Measurements from ENCODE around the gene PLA2G2F.

The PLA2G2F gene

DNA sequence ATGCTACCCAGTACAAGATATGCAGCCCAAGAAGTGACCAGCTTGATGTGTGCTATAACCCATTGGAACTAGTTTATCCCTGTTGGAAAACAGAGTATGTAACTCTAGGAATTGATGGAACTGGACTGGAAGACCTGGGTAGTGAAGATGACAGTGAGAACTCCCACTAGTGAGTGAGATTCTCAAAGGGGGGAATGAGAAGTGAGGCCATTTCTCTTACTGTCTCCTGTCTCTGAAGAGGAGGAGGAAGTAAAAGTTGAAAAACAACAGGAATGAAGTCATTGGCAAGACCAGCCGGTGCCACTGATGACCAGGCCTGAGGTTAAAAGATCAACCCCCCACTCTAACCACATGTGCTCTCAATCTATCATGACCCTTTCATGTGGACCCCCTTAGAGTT is 20.9 kb downstream of the PLA2G2F start:
- no peak for TF ChIP-seq ZNF274 (IDR thresholded peaks at IDR 0.05; ENCODE audit: low read depth, low read length)
- no peak overlapping the region for H3K4me3 ChIP-seq (ENCODE audit: low read length)

DNA sequence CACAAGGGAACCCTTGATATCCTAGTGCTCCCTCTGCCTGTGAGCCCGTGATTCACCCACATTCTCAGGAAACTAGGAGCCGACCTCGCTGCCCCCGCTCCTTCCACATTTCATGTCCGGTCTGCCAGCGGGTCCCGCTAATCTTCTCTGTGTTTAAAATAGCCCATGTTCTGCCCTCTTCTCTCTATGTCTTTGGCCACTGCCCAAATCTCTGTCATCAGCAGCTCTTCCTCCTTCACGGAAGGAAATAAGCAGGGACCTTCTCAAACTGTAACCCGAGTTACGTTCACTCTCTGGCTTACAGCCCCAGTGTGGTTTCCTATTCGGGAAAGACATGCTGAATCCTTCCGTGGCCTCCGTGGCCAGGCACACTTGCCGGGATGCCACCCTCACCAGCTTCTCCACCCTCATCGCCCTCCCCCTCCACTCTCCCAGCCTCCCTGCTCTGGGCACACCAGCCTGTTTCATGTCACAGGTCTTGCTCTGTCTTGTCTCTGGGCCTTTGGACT is 25.6 kb downstream of the PLA2G2F start:
- TF ChIP-seq ZNF274 (IDR thresholded peaks at IDR 0.05; ENCODE audit: low read depth, low read length) = no peak
- H3K4me3 ChIP-seq (ENCODE audit: low read length) = no peak overlapping the region

DNA sequence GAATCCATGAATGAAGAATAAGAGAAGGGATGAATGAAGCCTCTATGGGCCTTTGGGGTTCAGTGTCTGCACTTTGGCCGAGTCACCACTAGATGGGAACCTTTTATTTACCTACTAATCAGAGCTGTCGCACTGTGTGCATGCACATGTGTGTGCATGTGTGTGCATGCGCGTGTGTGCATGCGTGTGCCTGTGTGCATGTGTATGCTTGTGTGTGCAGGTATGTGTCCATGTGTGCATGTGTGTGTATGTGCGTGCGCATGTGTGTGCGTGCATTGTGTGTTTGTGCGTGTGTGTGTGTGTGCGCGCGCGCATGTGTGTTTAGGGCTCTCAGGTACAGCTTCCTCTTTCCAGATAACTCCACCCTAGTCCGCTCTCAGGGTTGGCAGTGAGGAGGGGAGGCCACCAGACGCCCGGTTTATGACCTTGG is 26.4 kb downstream of the PLA2G2F start:
- TF ChIP-seq ZNF274 (IDR thresholded peaks at IDR 0.05; ENCODE audit: low read depth, low read length) = no peak
- no peak overlapping the region for H3K4me3 ChIP-seq (ENCODE audit: low read length)

DNA sequence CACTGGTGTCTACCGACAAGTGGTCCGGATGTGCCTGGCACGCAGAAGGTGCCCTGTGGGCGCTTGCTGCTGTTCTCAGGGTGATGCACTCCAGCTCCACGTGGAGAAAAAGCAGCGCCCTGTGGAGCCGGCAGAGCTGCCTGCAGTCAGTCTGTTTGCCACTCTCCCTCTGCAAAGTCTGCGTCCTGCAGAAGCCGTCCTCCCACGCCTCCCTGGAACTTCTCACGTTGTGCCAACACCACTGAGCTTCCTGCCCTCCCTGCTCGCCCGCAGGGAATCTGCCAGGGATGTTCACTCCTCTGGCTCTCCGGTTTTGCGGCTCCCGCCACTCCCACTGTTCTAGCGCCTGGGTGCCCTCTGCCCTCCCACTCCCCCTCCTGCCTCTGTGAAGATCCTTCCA is 26.9 kb downstream of the PLA2G2F start:
- no peak for TF ChIP-seq ZNF274 (IDR thresholded peaks at IDR 0.05; ENCODE audit: low read depth, low read length)
- H3K4me3 ChIP-seq (ENCODE audit: low read length) = no peak overlapping the region

DNA sequence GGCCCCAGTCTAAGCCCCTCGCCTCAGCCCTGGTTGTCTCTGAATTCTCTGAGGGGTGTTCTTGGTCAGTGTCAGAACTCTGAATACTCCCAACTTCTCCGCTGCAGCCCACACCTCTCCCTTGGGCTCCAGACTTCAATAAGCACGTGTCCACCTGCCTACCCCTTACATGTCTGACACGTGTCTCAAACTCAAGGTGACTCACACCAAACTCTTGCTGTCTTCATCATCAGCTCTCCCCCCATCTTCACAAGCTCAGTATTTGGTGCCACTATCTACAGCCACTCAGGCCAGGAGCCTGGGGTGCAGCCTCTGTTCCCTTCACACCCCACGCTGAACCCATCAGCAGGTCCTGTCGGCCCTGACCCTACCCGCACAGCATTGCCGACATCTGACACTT is 28.0 kb downstream of the PLA2G2F start:
- TF ChIP-seq ZNF274 (IDR thresholded peaks at IDR 0.05; ENCODE audit: low read depth, low read length) = no peak
- no peak overlapping the region for H3K4me3 ChIP-seq (ENCODE audit: low read length)

DNA sequence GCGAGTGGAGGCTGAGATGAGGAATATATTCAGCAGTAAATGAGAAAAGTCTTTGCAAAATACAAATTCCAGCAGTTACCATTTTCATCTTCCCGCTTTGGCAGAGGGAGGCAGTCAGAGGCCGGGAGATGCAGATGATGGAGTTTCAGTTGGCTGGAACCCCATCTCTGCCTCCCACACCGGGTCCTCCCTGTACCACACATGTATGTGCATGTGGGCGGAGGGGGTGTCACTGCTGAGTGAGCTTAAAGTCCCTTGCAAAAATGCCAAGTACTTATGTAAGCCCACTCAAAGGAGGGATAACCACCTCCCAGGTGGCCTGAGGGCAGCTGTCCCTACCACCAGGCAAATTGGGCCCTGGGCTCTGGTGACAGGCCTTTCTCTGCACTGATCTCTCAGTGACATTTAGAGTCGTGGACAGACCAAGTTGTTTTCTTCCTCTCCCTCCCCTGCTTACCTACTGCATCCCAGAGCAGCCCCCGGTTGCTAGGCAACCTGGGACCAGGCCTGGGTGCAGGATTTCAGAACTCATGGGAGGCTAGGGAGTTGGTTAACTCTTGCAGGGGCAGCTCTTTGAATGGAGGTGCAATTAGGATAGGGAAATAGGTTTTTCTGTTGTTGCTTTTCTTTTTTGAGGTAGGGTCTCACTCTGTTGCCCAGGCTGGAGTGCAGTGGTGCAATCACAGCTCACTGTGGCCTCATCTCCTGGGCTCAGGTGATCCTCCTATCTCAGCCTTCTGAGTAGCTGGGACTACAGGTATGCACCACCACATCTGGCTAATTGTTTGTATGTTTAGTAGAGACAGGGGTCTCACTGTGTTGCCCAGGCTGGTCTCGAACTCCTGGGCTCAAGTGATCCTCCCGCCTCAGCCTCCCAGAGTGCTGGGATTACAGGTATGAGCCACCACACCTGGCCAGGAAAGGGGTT is 29.7 kb downstream of the PLA2G2F start:
- TF ChIP-seq ZNF274 (IDR thresholded peaks at IDR 0.05; ENCODE audit: low read depth, low read length) = no peak
- H3K4me3 ChIP-seq (ENCODE audit: low read length) = no peak overlapping the region

DNA sequence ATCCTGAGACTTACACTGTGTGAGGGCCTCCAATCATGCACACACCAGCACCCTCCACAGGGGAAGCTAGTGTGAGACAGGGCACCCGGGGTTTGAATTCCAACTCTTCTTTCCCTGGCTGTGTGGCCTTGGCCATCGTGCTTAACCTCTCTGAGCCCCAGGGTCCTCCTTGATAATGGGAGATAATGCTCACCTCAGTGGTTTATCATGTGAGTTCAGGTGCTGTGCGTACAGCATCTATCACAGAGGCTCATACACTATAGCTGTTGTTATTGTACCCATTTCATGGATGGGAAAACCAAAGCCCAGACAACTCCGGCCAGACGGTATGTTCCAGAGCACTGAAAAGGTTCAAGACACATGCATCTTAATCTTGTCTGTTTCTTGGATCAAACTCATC is 30.8 kb downstream of the PLA2G2F start:
- H3K4me3 ChIP-seq (ENCODE audit: low read length) = no peak overlapping the region
- TF ChIP-seq ZNF274 (IDR thresholded peaks at IDR 0.05; ENCODE audit: low read depth, low read length) = no peak

DNA sequence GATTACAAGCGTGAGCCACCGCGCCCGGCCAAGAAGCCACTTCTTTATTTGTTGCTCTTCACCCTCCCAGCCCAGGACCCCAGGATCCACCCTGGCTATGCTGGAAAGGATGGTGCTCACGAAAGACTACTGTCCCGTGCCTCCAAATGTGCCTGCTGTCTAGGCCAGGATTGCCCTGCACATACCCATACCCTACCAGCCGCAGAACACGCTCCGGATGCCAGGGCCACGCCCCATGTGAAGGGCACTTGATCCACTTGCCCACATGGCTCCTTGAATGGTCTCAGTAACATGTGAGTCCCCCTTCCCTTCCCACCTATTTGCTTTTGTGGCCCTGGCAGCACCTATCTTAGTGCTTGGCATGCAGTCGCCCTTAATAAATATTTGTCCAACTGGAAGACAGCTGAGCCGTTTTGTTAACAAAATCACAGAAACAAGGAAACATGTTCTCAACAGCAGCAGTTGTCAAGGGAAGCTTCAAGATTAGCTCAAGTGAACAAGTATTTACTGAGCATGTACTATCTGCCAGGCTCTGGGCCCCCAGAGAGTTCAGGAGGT is 33.0 kb downstream of the PLA2G2F start:
- no peak for TF ChIP-seq ZNF274 (IDR thresholded peaks at IDR 0.05; ENCODE audit: low read depth, low read length)
- no peak overlapping the region for H3K4me3 ChIP-seq (ENCODE audit: low read length)

DNA sequence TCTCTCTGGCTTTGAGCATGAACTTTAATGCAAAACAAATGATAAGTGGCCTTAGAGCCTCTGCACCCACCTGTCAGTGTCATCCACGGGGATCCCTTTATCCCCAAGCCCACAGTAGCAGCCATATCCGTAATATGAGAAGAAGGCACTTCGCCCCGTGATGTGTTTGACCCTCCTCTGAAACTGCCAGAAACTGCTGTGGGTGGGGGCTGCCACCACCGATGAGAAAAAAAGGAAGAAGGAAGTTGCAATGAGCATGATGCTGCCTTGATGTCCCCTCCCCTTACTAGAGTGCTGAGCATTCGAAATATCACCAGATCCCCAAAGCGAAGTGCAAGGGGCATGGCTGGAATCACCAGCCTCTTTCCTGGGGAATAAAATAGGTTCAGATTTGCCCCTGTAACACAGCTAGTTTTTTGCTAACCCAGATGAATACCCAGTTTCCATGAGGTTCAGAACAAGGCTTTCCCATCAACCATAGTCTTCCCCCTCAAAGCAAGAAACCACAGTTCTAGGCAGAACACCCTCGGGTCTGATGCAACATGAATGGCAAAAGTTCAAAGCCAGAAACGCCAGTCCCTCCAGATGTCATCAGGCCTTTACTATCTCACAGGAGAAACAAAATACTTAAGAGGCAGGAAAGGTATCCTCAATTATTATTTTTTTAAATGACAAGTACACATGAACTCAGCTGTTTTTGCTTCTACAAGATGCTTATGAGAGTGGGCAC is 36.0 kb downstream of the PLA2G2F start:
- H3K4me3 ChIP-seq (ENCODE audit: low read length) = no peak overlapping the region
- TF ChIP-seq ZNF274 (IDR thresholded peaks at IDR 0.05; ENCODE audit: low read depth, low read length) = no peak

DNA sequence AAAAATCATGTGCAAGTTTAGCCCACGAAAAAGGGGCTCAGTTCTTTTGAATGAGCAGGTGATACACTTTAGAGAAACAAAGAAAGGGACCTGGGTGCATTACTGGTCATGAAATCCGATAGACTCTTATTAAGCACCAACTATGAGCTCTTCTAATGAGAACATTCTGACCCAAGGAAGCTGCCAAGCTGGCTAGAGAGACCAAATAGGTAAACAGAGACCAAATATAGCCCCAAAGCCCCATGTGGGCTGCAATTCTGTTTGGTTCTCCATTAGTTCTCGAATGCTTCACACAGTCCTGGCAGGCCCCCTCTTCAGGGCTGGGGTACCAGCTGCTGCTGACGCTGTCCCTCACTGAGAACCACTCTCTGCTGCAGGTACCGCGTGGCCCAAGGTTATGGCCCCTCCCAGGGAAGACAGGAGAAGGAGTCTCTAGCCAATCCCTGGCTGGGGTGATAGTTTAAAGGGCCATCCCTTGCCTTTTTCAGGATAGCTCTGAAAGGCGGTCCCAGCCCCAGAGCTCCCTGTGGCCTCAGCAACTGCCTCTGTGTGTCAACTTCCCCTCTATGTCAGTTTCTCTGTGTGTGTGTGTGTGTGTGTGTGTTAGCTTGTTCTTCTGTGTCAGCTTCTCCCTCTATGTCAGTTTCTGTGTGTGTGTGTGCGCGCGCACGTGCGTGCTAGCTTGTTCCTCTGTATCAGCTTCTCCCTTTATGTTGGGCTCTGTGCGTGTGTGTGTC is 39.7 kb downstream of the PLA2G2F start:
- no peak overlapping the region for H3K4me3 ChIP-seq (ENCODE audit: low read length)
- no peak for TF ChIP-seq ZNF274 (IDR thresholded peaks at IDR 0.05; ENCODE audit: low read depth, low read length)

DNA sequence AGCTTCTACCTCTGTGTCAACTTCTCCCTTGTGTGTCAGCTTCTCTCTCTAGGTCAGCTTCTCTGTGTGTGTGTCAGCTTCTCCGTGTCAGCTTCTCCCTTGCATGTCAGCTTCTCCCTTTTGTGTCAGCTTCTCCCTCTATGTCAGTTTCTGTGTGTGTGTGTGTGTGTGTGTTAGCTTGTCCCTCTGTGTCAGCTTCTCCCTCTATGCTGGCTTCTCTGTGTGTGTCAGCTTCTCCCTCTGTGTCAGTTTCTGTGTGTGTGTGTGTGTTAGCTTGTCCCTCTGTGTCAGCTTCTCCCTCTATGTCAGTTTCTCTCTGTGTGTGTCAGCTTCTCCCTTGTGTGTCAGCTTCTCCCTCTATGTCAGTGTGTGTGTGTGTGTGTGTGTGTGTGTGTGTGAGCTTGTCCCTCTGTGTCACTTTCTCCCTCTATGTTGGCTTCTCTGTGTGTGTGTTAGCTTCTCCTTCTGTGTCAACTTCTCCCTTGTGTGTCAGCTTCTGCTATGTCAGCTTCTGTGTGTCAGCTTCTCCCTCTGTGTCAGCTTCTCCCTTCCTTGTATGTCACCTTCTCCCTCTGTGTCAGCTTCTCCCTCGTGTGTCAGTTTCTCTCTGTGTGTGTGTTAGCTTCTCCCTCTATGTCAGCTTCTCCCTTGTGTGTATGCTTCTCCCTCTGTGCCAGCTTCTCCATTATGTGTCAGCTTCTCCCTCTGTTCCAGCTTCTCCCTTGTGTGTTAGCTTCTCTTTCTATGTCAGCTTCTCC is 40.4 kb downstream of the PLA2G2F start:
- no peak for TF ChIP-seq ZNF274 (IDR thresholded peaks at IDR 0.05; ENCODE audit: low read depth, low read length)
- H3K4me3 ChIP-seq (ENCODE audit: low read length) = no peak overlapping the region

DNA sequence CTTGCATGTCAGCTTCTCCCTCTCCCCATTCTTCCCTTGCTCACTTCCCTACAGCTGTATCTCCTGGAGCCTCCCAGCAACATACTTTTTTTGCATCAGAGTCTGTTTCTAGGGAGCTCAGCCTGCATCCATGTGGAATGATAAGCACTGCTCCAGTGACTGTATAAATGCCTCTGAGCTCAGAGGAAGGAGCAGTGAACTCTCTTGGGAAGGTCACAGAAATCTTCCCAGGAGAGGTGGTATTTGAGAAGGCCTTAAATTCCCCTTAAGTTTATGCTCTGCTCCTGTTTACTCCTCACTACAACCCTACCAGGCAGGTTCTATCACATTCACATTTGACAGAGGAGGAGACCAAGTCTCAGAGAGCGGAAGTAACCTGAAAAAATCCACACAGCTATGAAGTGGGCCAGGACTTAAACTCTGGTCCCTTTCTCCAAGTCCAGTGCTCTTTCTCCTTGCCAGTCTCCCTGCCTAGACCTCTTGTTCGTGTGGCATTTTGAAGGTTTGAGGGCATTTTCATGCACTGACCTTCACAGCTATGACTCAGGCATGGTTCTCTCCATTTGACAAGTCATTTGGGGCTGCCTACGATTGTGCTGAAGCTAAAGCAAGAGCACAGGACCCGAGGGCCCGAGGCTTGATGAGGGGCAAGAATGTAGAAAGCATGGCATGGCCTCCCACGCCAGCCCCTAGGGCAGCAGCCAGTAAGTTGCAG is 41.2 kb downstream of the PLA2G2F start:
- no peak for TF ChIP-seq ZNF274 (IDR thresholded peaks at IDR 0.05; ENCODE audit: low read depth, low read length)

DNA sequence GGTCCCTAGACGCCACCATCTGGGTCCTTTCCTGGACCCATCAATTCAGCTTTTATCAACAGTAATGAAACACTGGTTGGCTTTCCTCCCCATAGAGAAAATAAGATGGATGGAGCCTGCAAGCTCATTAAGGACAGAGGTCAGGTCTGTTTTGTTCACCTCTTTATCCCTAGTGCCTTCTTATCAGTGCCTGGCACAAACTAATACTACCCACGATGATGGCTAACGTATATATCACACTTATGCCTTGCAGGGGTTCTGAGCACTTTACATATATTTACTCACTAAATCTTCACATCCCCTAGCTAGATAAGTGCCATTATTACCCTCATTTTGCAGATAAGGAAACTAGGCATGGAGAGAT is 41.7 kb downstream of the PLA2G2F start:
- TF ChIP-seq ZNF274 (IDR thresholded peaks at IDR 0.05; ENCODE audit: low read depth, low read length) = no peak
- no peak overlapping the region for H3K4me3 ChIP-seq (ENCODE audit: low read length)

More for the DNA sequence above, 41.2 kb downstream of the PLA2G2F start:
- no peak overlapping the region for H3K4me3 ChIP-seq (ENCODE audit: low read length)

All from GM08714 (cell line).